Adrenal gland (tissue), 5 donors: Measurements from ENCODE around the gene PDGFC.

Experiments used
- POLR2A ChIP-seq, 2 donors: fragments of 450-650 bp; IDR thresholded peaks; one replicate each; pipeline ENCODE4 v1.6.1; 2017; ENCODE audit warnings: antibody characterized with exemption in 2 of 2, mild to moderate bottlenecking in 2 of 2, moderate library complexity in 1 of 2
- TF ChIP-seq, protein P1 (sequence below), 6 experiments: fragments of 450-650 bp in 4 of 6; fragments of 200-600 bp in 2 of 6; sonication (generic) in 1 of 6; IDR thresholded peaks; 1 replicate in 5 of 6; 2 replicates in 1 of 6; pipeline versions ENCODE4 v1.5.1 to v1.8.0; 2016 to 2021; ENCODE audit warnings: antibody characterized with exemption in 6 of 6, mild to moderate bottlenecking in 2 of 6, moderate library complexity in 1 of 6
- donor health status: DM: no; HTN: no; CAD: no.

DNA sequence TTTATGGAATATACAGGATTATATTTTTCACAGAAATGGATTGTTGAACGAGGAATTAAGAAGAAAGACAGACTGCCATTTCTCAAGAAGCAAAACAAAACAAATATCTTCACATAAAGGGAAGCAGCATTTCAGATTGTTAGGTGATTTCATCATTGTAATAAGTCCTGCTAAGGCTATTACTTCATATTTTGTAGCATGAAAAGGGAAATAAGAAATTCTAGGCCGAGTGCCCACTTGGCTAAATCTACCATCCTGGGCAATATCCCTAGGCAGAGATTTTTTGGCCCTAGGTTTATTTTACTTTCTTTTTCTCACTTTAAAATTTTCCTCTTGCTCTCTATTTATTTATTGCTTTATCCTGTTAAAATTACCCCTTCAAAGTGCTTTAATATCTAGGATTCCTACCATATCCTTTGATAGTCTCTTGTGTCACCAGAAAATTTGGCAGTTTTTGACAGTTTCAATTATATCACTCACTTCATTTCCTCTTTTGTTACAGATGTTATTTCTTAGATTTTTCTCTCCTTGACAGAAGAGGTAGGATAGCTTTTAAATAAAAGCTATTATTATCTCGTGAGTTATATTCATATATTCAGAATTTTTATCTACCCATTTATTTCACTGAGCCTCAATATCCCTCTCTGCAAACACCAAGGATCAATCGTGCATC, 142.3 kb downstream of the PDGFC start:
- TF ChIP-seq, protein P1, sequence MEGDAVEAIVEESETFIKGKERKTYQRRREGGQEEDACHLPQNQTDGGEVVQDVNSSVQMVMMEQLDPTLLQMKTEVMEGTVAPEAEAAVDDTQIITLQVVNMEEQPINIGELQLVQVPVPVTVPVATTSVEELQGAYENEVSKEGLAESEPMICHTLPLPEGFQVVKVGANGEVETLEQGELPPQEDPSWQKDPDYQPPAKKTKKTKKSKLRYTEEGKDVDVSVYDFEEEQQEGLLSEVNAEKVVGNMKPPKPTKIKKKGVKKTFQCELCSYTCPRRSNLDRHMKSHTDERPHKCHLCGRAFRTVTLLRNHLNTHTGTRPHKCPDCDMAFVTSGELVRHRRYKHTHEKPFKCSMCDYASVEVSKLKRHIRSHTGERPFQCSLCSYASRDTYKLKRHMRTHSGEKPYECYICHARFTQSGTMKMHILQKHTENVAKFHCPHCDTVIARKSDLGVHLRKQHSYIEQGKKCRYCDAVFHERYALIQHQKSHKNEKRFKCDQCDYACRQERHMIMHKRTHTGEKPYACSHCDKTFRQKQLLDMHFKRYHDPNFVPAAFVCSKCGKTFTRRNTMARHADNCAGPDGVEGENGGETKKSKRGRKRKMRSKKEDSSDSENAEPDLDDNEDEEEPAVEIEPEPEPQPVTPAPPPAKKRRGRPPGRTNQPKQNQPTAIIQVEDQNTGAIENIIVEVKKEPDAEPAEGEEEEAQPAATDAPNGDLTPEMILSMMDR (IDR thresholded peaks at IDR 0.05): no peak
- TF ChIP-seq POLR2A (IDR thresholded peaks at IDR 0.05): no peak
